WTC11 (cell line): ENCODE data around the gene COL18A1.

Source experiments
- E2F5 ChIP-seq: sonication (generic); formaldehyde crosslinking; IDR thresholded peaks from 2 replicates; pipeline ENCODE4 v1.8.1; 2022; ENCODE audit warnings: mild to moderate bottlenecking, moderate library complexity, missing genetic modification reagents
- ESRRA ChIP-seq: sonication (generic); formaldehyde crosslinking; IDR thresholded peaks from 2 replicates; pipeline ENCODE4 v1.8.1; 2022; ENCODE audit warnings: mild to moderate bottlenecking, missing genetic modification reagents, borderline replicate concordance
- HMGA2 ChIP-seq: fragments of 250-450 bp; sonication (Bioruptor Pico); IDR thresholded peaks from 2 replicates; pipeline ENCODE4 v1.4.0; 2021; ENCODE audit warnings: mild to moderate bottlenecking, moderate library complexity
- NR1H2 ChIP-seq: sonication (generic); formaldehyde crosslinking; IDR thresholded peaks from 2 replicates; pipeline ENCODE4 v1.9.0; 2021; ENCODE audit warnings: mild to moderate bottlenecking, moderate library complexity, missing genetic modification reagents
- NR2C2 ChIP-seq: sonication (generic); formaldehyde crosslinking; IDR thresholded peaks from 2 replicates; pipeline ENCODE4 v1.8.0; 2022; ENCODE audit warnings: mild to moderate bottlenecking, missing genetic modification reagents
- NR3C1 ChIP-seq: sonication (generic); formaldehyde crosslinking; conservative IDR thresholded peaks from 2 replicates; pipeline ENCODE4 v1.8.1; 2023; ENCODE audit warnings: low read depth, mild to moderate bottlenecking, missing genetic modification reagents
- ZBTB21 ChIP-seq: sonication (generic); formaldehyde crosslinking; IDR thresholded peaks from 2 replicates; pipeline ENCODE4 v1.8.1; 2023; ENCODE audit warnings: mild to moderate bottlenecking, missing genetic modification reagents, borderline replicate concordance
- ZNF138 ChIP-seq: sonication (generic); formaldehyde crosslinking; conservative IDR thresholded peaks from 2 replicates; pipeline ENCODE4 v1.8.1; 2022; ENCODE audit warnings: mild to moderate bottlenecking, moderate library complexity, missing genetic modification reagents
- ZNF263 ChIP-seq: sonication (generic); formaldehyde crosslinking; IDR thresholded peaks from 2 replicates; pipeline ENCODE4 v1.8.1; 2022; ENCODE audit warnings: low read depth, mild to moderate bottlenecking, moderate library complexity, missing genetic modification reagents
- ZNF512 ChIP-seq: sonication (generic); formaldehyde crosslinking; IDR thresholded peaks from 2 replicates; pipeline ENCODE4 v1.8.1; 2022; ENCODE audit warnings: missing genetic modification reagents, borderline replicate concordance
- TF ChIP-seq, protein P1 (sequence below): fragments of 200-600 bp; IDR thresholded peaks from 2 replicates; pipeline ENCODE4 v1.8.0; 2022; ENCODE audit warnings: antibody characterized with exemption
- TF ChIP-seq, protein P2 (sequence below): sonication (generic); formaldehyde crosslinking; IDR thresholded peaks from 2 replicates; pipeline ENCODE4 v1.8.0; 2022; ENCODE audit warnings: mild to moderate bottlenecking, missing genetic modification reagents

DNA sequence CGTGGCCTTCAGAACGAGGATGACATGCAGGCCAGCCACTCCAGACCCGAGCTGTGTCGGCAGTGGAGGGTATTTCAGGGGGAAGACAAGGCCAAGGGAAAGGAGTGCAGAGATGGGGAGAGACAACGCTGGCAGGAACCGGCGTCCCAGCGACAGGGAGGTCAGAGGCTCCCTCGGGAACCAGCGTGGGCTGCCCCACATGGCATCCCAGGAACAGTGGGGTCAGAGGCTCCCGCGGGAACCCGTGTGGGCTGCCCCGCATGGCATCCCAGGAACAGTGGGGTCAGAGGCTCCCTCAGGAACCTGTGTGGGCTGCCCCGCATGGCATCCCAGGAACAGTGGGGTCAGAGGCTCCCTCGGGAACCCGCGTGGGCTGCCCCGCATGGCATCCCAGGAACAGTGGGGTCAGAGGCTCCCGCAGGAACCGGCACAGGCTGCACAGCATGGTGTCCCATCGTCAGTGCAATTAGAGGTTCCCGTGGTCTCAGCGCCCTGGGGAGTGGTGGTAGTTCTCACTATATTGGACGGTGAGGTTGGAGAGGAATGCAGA, 94.3 kb downstream of the COL18A1 start:
- TF ChIP-seq NR1H2 (CRISPR knock-in tag) (no peak), ZNF512 (CRISPR knock-in tag) (no peak), ESRRA (CRISPR knock-in tag) (no peak), ZNF138 (CRISPR knock-in tag) (no peak), ZNF263 (CRISPR knock-in tag) (no peak), E2F5 (no peak), ZBTB21 (no peak), NR2C2 (CRISPR knock-in tag) (no peak), HMGA2 (CRISPR knock-in tag) (no peak), NR3C1 (CRISPR knock-in tag) (no peak)
- TF ChIP-seq, protein P1, sequence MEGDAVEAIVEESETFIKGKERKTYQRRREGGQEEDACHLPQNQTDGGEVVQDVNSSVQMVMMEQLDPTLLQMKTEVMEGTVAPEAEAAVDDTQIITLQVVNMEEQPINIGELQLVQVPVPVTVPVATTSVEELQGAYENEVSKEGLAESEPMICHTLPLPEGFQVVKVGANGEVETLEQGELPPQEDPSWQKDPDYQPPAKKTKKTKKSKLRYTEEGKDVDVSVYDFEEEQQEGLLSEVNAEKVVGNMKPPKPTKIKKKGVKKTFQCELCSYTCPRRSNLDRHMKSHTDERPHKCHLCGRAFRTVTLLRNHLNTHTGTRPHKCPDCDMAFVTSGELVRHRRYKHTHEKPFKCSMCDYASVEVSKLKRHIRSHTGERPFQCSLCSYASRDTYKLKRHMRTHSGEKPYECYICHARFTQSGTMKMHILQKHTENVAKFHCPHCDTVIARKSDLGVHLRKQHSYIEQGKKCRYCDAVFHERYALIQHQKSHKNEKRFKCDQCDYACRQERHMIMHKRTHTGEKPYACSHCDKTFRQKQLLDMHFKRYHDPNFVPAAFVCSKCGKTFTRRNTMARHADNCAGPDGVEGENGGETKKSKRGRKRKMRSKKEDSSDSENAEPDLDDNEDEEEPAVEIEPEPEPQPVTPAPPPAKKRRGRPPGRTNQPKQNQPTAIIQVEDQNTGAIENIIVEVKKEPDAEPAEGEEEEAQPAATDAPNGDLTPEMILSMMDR, result no peak
- TF ChIP-seq, protein P2, sequence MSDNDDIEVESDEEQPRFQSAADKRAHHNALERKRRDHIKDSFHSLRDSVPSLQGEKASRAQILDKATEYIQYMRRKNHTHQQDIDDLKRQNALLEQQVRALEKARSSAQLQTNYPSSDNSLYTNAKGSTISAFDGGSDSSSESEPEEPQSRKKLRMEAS (CRISPR knock-in tag), result no peak
